CD14-positive monocyte (primary cell): ENCODE measurements around the gene MXD4. TPM values are rescaled to one million over a fixed set of nuclear protein-coding genes. Genes with fewer than 3 reads are reported as not detected.

Experiments used
- DNase-seq, 3 donors: peaks; one replicate each; pipeline ENCODE4 v3.0.0-alpha.2; 2011 to 2022
- H2AFZ ChIP-seq: 2 replicates; pipeline ENCODE4 v1.6.0; 2012; ENCODE audit warnings: mild to moderate bottlenecking, low read depth, low read length, inconsistent platforms; ENCODE audit not compliant: insufficient read depth, poor library complexity, severe bottlenecking
- H3K27ac ChIP-seq, 2 donors: 1 replicate in 1 of 2; 2 replicates in 1 of 2; pipeline ENCODE4 v1.5.1; 2012 to 2013; ENCODE audit warnings: low read length in 2 of 2, control low read depth in 1 of 2, inconsistent platforms in 1 of 2, low read depth in 1 of 2, mild to moderate bottlenecking in 1 of 2
- H3K27me3 ChIP-seq, 2 donors: one replicate each; pipeline versions ENCODE4 v1.6.0 to v1.6.1; 2011 to 2013; ENCODE audit warnings: low read length in 2 of 2; ENCODE audit not compliant: control insufficient read depth in 2 of 2, insufficient read depth in 2 of 2
- H3K36me3 ChIP-seq, 2 donors: replicated peaks in 1 of 2; 1 replicate in 1 of 2; 2 replicates in 1 of 2; pipeline versions ENCODE4 v1.5.1 to v1.6.1; 2012 to 2013; ENCODE audit warnings: low read length in 2 of 2, control low read depth in 1 of 2, inconsistent platforms in 1 of 2, mild to moderate bottlenecking in 1 of 2; ENCODE audit not compliant: insufficient read depth in 2 of 2, control insufficient read depth in 1 of 2
- H3K4me1 ChIP-seq, 2 donors: 1 replicate in 1 of 2; 2 replicates in 1 of 2; pipeline versions ENCODE4 v1.5.1 to v1.6.1; 2012 to 2013; ENCODE audit warnings: low read length in 2 of 2, control low read depth in 1 of 2, inconsistent platforms in 1 of 2, mild to moderate bottlenecking in 1 of 2, moderate library complexity in 1 of 2; ENCODE audit not compliant: insufficient read depth in 2 of 2, control insufficient read depth in 1 of 2
- H3K4me2 ChIP-seq: replicated peaks from 2 replicates; pipeline ENCODE3; 2012; ENCODE audit warnings: low read length, moderate library complexity, mild to moderate bottlenecking; ENCODE audit not compliant: poor library complexity, severe bottlenecking; ENCODE audit errors: extremely low read depth
- H3K4me3 ChIP-seq, 3 experiments: fragments of 200-600 bp in 1 of 3; sonication (generic) in 1 of 3; replicated peaks in 1 of 3; 1 replicate in 2 of 3; 2 replicates in 1 of 3; pipeline ENCODE4 v1.5.1; 2011 to 2013; ENCODE audit warnings: low read length in 3 of 3, mild to moderate bottlenecking in 3 of 3, control low read depth in 2 of 3, low read depth in 2 of 3, inconsistent platforms in 1 of 3, moderate library complexity in 1 of 3
- H3K79me2 ChIP-seq: 2 replicates; pipeline ENCODE4 v1.6.0; 2012; ENCODE audit warnings: mild to moderate bottlenecking, control low read depth, inconsistent platforms, low read length, moderate library complexity; ENCODE audit not compliant: insufficient read depth
- H3K9ac ChIP-seq: 2 replicates; pipeline ENCODE4 v1.6.0; 2017; ENCODE audit warnings: low read length, mild to moderate bottlenecking; ENCODE audit not compliant: insufficient read depth, poor library complexity, severe bottlenecking
- H3K9me3 ChIP-seq, 2 donors: replicated peaks in 1 of 2; 1 replicate in 1 of 2; 2 replicates in 1 of 2; pipeline versions ENCODE4 v1.5.1 to v1.6.1; 2012 to 2013; ENCODE audit warnings: low read length in 2 of 2, control low read depth in 1 of 2; ENCODE audit not compliant: control insufficient read depth in 1 of 2, insufficient read depth in 1 of 2
- H4K20me1 ChIP-seq: 2 replicates; pipeline ENCODE4 v1.6.0; 2012; ENCODE audit warnings: mild to moderate bottlenecking, low read length, control low read depth, moderate library complexity; ENCODE audit not compliant: insufficient read depth
- H3K27ac Mint-ChIP-seq, 7 donors: one replicate each; pipeline ENCODE4 v1.8.0; 2020; ENCODE audit warnings: mild to moderate bottlenecking in 7 of 7, mixed read lengths in 7 of 7, moderate library complexity in 6 of 7, inconsistent platforms in 2 of 7
- H3K27me3 Mint-ChIP-seq, 3 donors: one replicate each; pipeline ENCODE4 v1.8.0; 2021 to 2022; ENCODE audit warnings: low read depth in 3 of 3, mild to moderate bottlenecking in 3 of 3, mixed read lengths in 3 of 3, moderate library complexity in 3 of 3, inconsistent platforms in 1 of 3
- H3K36me3 Mint-ChIP-seq, 2 donors: one replicate each; pipeline ENCODE4 v1.8.0; 2020; ENCODE audit warnings: mixed read lengths in 2 of 2, inconsistent platforms in 1 of 2, mild to moderate bottlenecking in 1 of 2
- H3K4me1 Mint-ChIP-seq: one replicate; pipeline ENCODE4 v1.8.0; 2020; ENCODE audit warnings: mild to moderate bottlenecking, mixed read lengths
- H3K4me3 Mint-ChIP-seq, 2 donors: one replicate each; pipeline ENCODE4 v1.8.0; 2020; ENCODE audit warnings: mild to moderate bottlenecking in 2 of 2, mixed read lengths in 2 of 2, moderate library complexity in 1 of 2
- H3K9me3 Mint-ChIP-seq, 7 donors: one replicate each; pipeline ENCODE4 v1.8.0; 2020 to 2022; ENCODE audit warnings: mixed read lengths in 7 of 7, mild to moderate bottlenecking in 6 of 7, moderate library complexity in 6 of 7, inconsistent platforms in 2 of 7
- WGBS: methylation state at CpG from one replicate; pipeline ENCODE4 v1.1.5; 2013; ENCODE audit warnings: missing lambda C conversion rate; ENCODE audit not compliant: insufficient coverage; 5-methylcytosine and 5-hydroxymethylcytosine counted together
- intact Hi-C, 2 donors: fragments of 100-400 bp; cut with micrococcal nuclease; formaldehyde crosslinking; loops; one replicate each; pipeline versions ENCODE4 v1.15.0 to v1.15.1; 2023
- polyA plus RNA-seq, 3 donors: library from polyadenylated mRNA; depleted of rRNA in 1 of 3; unstranded in 2 of 3; stranded (reverse) in 1 of 3; fragments of 300-500 nt in 2 of 3; fragments of >200 nt in 1 of 3; fragmentation: Illumina TruSeq in 2 of 3; gene quantifications; 1 replicate in 2 of 3; 2 replicates in 1 of 3; pipeline ENCODE4 v1.2.3, GENCODE V29; 2012 to 2021
- TF ChIP-seq, protein P1 (sequence below): fragments of 200-600 bp; IDR thresholded peaks from one replicate; pipeline ENCODE4 v1.8.0; 2022; ENCODE audit warnings: antibody characterized with exemption, mild to moderate bottlenecking

Gene MXD4
- polyA plus RNA-seq, 3 donors, result 24.5 to 39.4 (median 35.9) TPM

DNA sequence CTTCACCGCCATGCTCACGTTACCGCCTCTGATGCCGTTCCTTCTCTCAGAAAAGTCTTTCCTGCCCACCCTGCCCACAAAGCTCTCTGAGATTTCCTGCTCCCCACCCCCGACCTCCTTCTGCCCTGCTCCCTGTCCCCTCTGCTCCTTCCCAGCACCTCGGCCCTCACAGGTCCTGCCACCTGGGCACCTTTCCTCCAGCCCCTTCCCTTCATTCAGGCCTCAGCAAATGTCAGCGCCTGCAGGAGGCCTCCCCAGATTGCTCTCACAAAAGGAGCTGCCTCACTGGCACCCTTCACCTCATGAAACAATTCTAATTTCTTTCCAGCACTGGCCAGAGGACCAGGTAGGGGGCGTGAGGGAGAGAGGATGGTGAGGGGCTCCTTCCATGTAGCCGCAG, 33.6 kb upstream of the MXD4 start:
- no peak overlapping the region for H3K9ac ChIP-seq
- H3K4me3 Mint-ChIP-seq, result no peak overlapping the region

DNA sequence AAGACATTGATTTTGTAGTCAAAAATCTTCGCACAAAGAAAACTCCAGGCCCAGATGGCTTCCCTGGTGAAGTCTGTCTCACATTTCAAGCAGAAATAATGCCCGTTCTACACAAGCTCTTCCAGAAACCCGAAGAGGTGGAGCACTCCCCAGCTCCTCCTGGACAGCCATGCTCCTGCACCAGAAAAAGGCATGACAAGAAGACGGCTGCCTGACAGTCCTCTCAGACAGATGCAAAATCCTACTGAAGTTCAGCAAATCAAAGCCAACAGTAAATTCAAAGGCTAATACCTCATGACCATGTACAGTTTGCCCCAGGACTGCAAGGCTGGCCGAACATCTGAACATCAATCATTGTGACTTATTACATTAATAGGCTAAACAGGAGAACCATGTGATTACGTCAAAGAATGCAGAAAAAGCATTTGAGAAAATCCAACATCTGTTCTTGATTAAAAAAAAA, 30.8 kb upstream of the MXD4 start:
- Mint-ChIP-seq H3K9me3 (peaks cover 0 to 3% (median 0%) of the 10 kb centered on the region in 7 donors), H3K27me3 (peaks cover 10 to 22% (median 19%) of the 10 kb centered on the region in 3 donors), H3K27ac (no peak overlapping the region), H3K4me3 (no peak overlapping the region), H3K36me3 (no peaks in the 10 kb centered on the region), H3K4me1 (peaks cover 13% of the 10 kb centered on the region)
- Histone ChIP-seq H4K20me1 (no peaks in the 10 kb centered on the region), H3K4me1 (peaks cover 5 to 15% of the 10 kb centered on the region in 2 donors), H3K9me3 (no peaks in the 10 kb centered on the region), H3K9ac (no peak overlapping the region), H3K4me3 (no peak overlapping the region), H3K27me3 (peaks cover 0 to 9% of the 10 kb centered on the region in 2 donors), H3K79me2 (no peaks in the 10 kb centered on the region), H3K36me3 (no peaks in the 10 kb centered on the region), H3K4me2 (no peak overlapping the region), H3K27ac (no peak overlapping the region), H2AFZ (no peak overlapping the region)
- 73% methylated on average over 5 of the region's 6 CpGs for WGBS
- intact Hi-C loops, result no loop called here
- DNase-seq, result no peak
- TF ChIP-seq, protein P1, sequence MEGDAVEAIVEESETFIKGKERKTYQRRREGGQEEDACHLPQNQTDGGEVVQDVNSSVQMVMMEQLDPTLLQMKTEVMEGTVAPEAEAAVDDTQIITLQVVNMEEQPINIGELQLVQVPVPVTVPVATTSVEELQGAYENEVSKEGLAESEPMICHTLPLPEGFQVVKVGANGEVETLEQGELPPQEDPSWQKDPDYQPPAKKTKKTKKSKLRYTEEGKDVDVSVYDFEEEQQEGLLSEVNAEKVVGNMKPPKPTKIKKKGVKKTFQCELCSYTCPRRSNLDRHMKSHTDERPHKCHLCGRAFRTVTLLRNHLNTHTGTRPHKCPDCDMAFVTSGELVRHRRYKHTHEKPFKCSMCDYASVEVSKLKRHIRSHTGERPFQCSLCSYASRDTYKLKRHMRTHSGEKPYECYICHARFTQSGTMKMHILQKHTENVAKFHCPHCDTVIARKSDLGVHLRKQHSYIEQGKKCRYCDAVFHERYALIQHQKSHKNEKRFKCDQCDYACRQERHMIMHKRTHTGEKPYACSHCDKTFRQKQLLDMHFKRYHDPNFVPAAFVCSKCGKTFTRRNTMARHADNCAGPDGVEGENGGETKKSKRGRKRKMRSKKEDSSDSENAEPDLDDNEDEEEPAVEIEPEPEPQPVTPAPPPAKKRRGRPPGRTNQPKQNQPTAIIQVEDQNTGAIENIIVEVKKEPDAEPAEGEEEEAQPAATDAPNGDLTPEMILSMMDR, result no peak

More for the DNA sequence above, 33.6 kb upstream of the MXD4 start:
- Mint-ChIP-seq H3K27ac (peak overlapping the region in 1 of 7 donors; percentile 45), H3K36me3 (no peaks in the 10 kb centered on the region), H3K4me1 (peaks cover 15% of the 10 kb centered on the region), H3K9me3 (peaks cover 0 to 6% (median 2%) of the 10 kb centered on the region in 7 donors), H3K27me3 (peaks cover 12 to 22% (median 22%) of the 10 kb centered on the region in 3 donors)
- Histone ChIP-seq H2AFZ (no peak overlapping the region), H3K4me2 (no peak overlapping the region), H3K9me3 (no peaks in the 10 kb centered on the region), H4K20me1 (no peaks in the 10 kb centered on the region), H3K4me1 (peaks cover 5 to 14% of the 10 kb centered on the region in 2 donors), H3K27me3 (peaks cover 0 to 9% of the 10 kb centered on the region in 2 donors), H3K27ac (no peak overlapping the region), H3K4me3 (no peak overlapping the region), H3K79me2 (no peaks in the 10 kb centered on the region), H3K36me3 (no peaks in the 10 kb centered on the region)
- intact Hi-C loops, result no loop called here
- TF ChIP-seq, protein P1, result no peak
- DNase-seq, result no peak
- WGBS, result 26% methylated on average over 8 of the region's 9 CpGs
